GM21825 (cell line): ENCODE data around the gene WBP1L.
A peak's percentile ranks its signal among the peaks of the same experiment; 100 is the strongest.
"Not testable (repeated sequence)": the region's sequence is repeated elsewhere in the genome, so short reads cannot be mapped to it uniquely, and the experiment has no call there.

Experiments used
- ATAC-seq: cut with Tn5 transposase; IDR thresholded peaks from one replicate; pipeline ENCODE4 v1.9.1; 2021; ENCODE audit warnings: mild to moderate bottlenecking, moderate library complexity; ENCODE audit not compliant: unreplicated experiment

The WBP1L gene

DNA sequence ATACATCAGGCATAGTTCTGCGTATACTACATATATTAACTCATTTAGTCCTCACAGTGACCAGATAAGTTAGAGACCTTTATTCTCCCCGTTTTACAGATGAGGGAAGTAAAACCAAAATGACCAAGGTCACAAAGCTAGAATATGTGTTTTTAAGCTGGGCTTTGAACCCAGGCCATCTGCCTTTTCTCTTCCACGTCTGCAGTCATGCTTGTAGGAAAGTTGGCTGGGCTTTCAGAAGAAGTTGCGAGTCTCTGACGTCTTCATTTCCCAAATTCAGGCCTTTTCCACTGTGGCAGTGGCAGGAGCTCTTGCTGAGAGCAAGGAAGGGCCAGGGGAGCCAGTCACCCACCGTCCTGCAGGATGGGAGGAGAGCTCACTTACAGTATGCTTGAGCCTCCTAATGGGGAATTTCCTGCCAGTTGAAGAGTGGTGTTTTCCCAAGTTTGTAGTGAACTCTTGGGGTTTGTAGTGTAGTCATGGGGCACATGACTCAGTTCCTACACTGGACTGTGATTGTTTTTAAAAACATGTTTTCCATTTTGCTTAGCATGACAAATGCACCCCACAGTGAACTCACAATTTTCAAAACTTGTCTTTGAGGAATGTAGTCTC, 59.3 kb downstream of the WBP1L start:
- peak; percentile 56 for ATAC-seq

DNA sequence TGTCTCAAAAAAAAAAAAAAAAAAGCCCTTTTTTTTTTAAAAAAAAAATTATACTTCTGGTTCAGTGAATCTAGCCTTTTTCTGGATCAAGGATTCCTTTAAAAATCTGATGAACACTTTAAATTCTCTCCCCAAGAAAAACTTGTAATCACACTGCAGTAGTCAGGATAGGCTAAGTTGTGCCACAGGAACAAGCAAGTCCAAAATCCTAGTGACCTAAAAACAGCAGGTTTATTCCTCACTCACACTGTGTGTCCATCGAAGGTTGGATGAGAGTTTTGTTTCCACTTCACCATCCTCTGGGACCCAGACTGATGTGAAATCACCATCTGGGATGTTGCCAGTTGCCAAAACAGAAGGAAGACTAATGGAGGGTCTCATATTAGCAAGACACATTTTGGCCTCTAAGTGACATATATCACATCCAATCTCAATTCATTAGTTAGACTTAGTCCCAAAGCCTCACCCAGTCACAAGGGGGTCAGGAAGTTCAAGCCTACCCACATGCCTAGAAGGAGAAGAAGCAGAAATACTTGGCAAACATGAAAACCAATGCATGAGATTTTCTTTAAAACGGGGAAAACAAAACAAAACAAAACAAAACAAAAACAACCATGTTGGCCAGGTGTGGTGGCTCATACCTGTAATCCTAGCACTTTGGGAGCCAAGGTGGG, 60.8 kb downstream of the WBP1L start:
- no peak for ATAC-seq

DNA sequence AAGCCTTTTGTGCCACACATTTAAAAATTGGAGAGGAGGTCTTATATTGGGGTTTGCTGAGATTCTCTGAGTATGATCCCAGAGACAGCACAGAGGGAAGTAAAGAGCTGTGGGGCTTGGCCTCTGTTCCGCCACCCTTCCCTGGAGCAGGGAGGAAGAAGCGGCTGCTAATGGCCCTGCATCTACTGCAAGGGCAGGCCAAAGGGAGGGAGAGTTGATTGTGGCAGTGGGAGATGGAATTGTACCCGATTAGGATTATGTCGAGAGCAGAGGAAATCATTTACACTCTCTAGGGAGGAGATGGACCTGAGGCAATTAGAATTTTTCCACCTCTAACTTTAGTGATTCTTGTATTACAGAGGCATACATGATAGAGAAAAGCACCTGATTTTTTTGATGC, 64.6 kb downstream of the WBP1L start:
- ATAC-seq: no peak

GRCh38 chr10:102811346-102811745, 67.6 kb downstream of the WBP1L start:
- ATAC-seq: no peak

DNA sequence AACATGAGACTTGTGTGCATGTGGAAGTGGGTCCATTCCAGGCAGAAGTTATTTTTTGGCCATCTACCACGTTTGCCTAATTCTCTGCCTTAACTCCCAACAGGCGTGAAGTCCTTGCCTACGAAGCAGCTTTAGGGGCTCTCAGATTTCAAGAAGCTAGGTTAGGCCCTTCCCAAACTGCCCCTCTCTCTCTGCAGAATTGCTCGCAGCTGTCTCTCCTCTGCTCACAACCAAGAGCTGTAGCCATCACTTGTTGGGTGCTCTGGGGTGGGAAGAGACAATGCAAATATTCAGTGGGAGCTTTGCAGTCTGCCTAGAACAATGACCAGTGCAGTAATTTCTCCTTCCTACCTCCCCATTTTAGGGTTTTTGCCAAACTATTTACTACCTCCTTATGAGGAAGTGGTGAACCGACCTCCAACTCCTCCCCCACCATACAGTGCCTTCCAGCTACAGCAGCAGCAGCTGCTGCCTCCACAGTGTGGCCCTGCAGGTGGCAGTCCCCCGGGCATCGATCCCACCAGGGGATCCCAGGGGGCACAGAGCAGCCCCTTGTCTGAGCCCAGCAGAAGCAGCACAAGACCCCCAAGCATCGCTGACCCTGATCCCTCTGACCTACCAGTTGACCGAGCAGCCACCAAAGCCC, 68.6 kb downstream of the WBP1L start:
- ATAC-seq: no peak

DNA sequence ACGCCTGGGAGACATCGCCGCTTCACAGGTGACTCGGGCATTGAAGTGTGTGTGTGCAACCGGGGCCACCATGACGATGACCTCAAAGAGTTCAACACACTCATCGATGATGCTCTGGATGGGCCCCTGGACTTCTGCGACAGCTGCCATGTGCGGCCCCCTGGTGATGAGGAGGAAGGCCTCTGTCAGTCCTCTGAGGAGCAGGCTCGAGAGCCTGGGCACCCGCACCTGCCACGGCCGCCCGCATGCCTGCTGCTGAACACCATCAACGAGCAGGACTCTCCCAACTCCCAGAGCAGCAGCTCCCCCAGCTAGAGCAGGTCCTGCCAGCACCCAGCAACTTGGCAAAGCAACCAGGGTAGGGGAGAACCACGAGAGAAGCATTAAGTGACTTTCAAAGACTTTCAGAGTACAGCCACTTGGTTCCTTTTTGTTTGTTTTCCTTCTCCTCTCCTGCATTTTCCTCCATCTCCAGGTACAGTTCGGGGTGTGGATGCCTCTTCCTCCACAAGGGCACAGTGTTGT, 69.3 kb downstream of the WBP1L start:
- ATAC-seq: no peak

DNA sequence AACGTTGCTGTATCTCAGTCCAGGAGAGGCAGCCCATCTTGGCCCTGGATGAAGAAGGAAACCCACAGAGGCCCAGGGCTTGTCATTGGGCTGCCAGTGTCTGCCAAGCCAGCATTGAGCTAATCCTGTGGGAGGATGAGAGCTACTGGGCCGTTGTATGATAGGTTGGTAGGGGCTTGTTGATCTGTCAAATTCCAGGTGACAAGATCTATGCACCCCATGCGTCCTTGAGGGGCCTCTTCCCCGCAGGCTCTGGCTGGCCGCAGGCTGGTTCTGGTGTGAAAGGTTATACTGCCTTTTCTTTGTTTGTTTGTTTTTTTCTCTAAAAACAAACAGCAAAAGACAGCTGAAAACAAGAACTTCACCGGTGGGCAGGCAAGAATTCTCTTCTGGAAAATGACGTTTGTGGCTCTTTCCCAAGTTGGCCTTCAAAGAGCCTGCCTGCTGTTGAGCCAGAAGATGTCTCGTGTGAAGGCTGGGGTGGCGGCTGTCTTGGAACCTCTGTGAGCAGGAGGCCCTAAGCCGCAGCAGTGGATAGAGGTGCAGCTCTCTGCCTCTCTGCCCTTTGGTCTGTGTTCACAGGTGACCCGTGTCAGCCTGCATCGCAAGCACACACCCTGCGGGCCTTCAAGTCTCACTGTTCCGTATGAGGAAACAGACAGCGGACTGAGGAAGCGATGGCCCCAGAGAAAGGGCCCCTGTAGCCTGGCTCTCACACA, 70.1 kb downstream of the WBP1L start:
- no peak for ATAC-seq

GRCh38 chr10:102814453-102814871, 70.7 kb downstream of the WBP1L start:
- no peak for ATAC-seq

DNA sequence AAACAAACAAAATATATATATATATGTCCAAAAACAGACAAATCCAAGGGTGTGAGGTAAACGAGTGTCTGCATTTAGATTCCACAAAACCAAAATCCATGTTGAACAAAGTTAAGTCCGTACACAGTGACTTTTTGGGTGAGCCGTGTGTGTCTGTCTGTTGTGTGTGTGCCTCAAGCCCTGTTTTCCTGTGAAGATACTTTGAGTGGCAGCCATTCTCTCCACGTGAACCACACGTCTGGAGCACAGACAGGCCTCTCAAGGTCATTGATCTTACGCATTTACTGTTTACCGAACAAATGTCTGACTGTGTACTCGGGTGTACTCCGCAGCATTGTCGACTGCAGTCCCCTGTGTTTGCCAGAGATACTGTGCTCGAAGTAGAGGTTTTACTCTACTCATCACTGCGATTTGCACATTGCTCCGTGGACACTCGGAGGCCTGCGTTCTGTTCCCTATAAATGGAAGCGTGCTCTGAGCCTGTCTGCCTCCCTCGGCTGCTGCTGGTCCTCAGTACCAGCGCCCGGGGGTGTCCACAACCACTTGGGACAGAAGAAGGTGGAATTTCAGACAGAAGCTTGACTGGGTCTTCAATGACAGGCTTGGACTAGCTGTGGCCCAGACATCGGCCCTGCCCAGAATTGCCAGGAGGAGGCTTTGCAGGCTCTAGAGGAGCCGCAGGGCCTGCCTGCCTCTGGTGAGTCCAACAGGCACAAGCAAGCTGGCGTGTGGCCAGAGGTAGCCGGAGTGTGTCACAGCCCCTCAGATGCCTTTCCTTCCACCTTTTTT, 71.3 kb downstream of the WBP1L start:
- no peak for ATAC-seq

DNA sequence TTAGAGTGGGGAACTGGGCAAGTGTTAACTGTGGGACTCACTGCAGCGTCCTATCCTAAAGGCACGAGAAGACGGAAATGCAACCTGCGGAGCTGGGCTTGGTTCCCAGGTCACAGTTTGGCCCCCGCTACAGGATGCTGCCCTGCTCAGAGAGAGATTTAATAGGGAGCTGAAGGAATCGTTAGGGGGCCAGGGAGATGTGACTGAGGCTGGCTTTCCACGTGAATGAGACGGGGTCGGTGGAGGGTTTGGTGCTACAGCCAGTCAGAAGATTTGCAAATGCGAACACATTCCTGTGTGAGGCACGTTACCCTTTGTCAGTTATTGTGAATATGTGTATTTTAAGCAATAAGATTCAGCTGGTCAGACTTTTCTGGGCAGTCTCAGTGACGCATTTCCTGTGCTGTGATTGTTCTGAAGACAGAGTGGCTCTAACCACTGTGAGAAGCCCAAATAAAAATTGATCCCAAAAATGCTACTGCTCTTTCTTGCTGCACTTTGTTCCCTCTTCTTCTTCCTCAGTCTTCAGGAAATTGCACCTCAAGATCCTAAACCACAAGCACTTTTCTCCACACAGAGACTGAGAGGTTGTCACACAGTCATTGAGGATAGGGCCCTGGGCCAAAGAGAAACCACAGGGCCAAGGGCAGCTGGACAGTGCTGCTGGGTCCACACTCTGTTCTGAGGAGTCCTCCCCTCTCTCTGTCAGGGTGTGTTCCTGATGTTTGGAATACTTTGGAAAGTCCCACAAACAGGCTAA, 72.2 kb downstream of the WBP1L start:
- ATAC-seq: no peak

DNA sequence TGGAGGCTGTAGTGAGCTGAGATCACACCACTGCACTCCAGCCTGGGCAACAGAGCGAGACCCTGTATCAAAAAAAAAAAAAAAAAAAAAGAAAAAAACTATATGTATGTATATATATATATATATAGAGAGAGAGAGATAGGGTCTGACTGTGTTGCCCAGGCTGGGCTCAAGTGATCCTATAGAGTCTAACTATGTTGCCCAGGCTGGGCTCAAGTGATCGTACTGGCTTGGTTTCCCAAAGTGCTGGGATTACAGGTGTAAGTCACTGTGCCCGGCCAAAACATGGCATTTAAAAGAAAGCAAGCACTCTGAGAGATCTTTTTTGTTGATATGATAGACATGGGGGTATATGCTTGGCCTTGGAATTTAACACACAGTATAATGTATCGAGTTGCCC, 73.4 kb downstream of the WBP1L start:
- ATAC-seq: no peak

GRCh38 chr10:102819054-102819453, 75.3 kb downstream of the WBP1L start:
- no peak for ATAC-seq

GRCh38 chr10:102820008-102820407, 76.3 kb downstream of the WBP1L start:
- ATAC-seq: not testable (repeated sequence)

- no peak for ATAC-seq
Observed at GRCh38 chr10:102822222-102822621, 78.5 kb downstream of the WBP1L start.

DNA sequence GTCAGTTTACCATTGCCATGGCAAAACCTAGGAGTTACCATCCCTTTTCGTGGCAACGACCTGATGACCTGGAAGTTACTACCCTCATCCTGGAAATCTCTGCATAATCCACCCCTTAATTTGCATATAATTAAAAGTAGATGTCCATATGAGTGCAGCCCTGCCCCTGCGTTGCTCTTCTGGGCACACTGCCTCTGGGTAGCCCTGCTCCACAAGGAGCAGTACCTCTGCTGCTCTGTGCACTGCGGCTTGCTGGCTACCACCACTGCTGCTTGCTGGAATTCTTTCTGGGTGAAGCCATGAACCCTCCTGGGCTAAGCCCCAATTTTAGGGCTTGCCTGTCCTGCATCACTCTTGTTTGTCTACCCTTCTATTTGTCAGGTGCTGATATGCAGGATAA, 80.9 kb downstream of the WBP1L start:
- ATAC-seq: no peak

GRCh38 chr10:102826148-102826796, 82.5 kb downstream of the WBP1L start:
- ATAC-seq: no peak

- no peak for ATAC-seq
Observed at GRCh38 chr10:102827597-102827975, 83.8 kb downstream of the WBP1L start.

GRCh38 chr10:102831322-102832071, 87.7 kb downstream of the WBP1L start:
- ATAC-seq: no peak

GRCh38 chr10:102832248-102832647, 88.5 kb downstream of the WBP1L start:
- ATAC-seq: no peak
